SK-N-SH treated with all-trans-retinoic acid at 6 μM for 48 hours (cell line): ENCODE data around the gene VPS13D.

Source experiments
- ATAC-seq: fragments of 200-7000 bp; cut with Tn5 transposase; 3 replicates; pipeline ENCODE4 v1.9.1; 2020; ENCODE audit warnings: mild to moderate bottlenecking, moderate library complexity
- ARNTL ChIP-seq: fragments of 450-650 bp; formaldehyde crosslinking; IDR thresholded peaks from 2 replicates; pipeline ENCODE4 v1.5.0; 2020; ENCODE audit warnings: low read depth, mild to moderate bottlenecking, moderate library complexity, borderline replicate concordance
- CSDC2 ChIP-seq: fragments of 250-450 bp; sonication (Bioruptor Pico); IDR thresholded peaks from 2 replicates; pipeline ENCODE4 v1.5.0; 2020; ENCODE audit warnings: mild to moderate bottlenecking, moderate library complexity
- GLIS3 ChIP-seq: fragments of 250-450 bp; sonication (Bioruptor Pico); IDR thresholded peaks from 2 replicates; pipeline ENCODE4 v1.5.0; 2020; ENCODE audit warnings: mild to moderate bottlenecking, moderate library complexity
- ISL1 ChIP-seq: fragments of 250-450 bp; sonication (Bioruptor Pico); IDR thresholded peaks from 2 replicates; pipeline ENCODE4 v2.1.2; 2022; ENCODE audit warnings: mild to moderate bottlenecking, moderate library complexity
- PPARA ChIP-seq: fragments of 250-450 bp; sonication (Bioruptor Pico); IDR thresholded peaks from 2 replicates; pipeline ENCODE4 v1.5.0; 2020; ENCODE audit warnings: mild to moderate bottlenecking, borderline replicate concordance
- RARB ChIP-seq: fragments of 250-450 bp; sonication (Bioruptor Pico); IDR thresholded peaks from 2 replicates; pipeline ENCODE4 v1.8.0; 2021; ENCODE audit warnings: mild to moderate bottlenecking, moderate library complexity
- SNAI2 ChIP-seq: fragments of 250-450 bp; sonication (Bioruptor Pico); IDR thresholded peaks from 2 replicates; pipeline ENCODE4 v1.5.0; 2020; ENCODE audit warnings: mild to moderate bottlenecking, moderate library complexity
- TCF4 ChIP-seq: fragments of 250-450 bp; sonication (Bioruptor Pico); IDR thresholded peaks from 2 replicates; pipeline ENCODE4 v1.8.0; 2021; ENCODE audit warnings: mild to moderate bottlenecking, moderate library complexity, borderline replicate concordance
- TOX ChIP-seq: fragments of 250-450 bp; sonication (Bioruptor Pico); IDR thresholded peaks from 2 replicates; pipeline ENCODE4 v1.8.0; 2021; ENCODE audit warnings: mild to moderate bottlenecking, moderate library complexity, borderline replicate concordance
- ZC3H10 ChIP-seq: fragments of 250-450 bp; sonication (Bioruptor Pico); IDR thresholded peaks from 2 replicates; pipeline ENCODE4 v1.5.1; 2021; ENCODE audit warnings: mild to moderate bottlenecking, moderate library complexity
- ZFP3 ChIP-seq: fragments of 250-450 bp; sonication (Bioruptor Pico); IDR thresholded peaks from 2 replicates; pipeline ENCODE4 v1.5.0; 2020; ENCODE audit warnings: mild to moderate bottlenecking, moderate library complexity
- ZFP30 ChIP-seq: fragments of 450-650 bp; formaldehyde crosslinking; IDR thresholded peaks from 2 replicates; pipeline ENCODE4 v1.5.0; 2022; ENCODE audit warnings: mild to moderate bottlenecking, moderate library complexity
- ZNF565 ChIP-seq: fragments of 450-650 bp; formaldehyde crosslinking; conservative IDR thresholded peaks from 2 replicates; pipeline ENCODE4 v1.5.0; 2020; ENCODE audit warnings: low read depth, mild to moderate bottlenecking, moderate library complexity
- ZNF70 ChIP-seq: fragments of 450-650 bp; formaldehyde crosslinking; IDR thresholded peaks from 2 replicates; pipeline ENCODE4 v1.5.0; 2020; ENCODE audit warnings: mild to moderate bottlenecking, moderate library complexity
- ZNF8 ChIP-seq: fragments of 450-650 bp; formaldehyde crosslinking; IDR thresholded peaks from 2 replicates; pipeline ENCODE4 v1.5.0; 2020; ENCODE audit warnings: mild to moderate bottlenecking, moderate library complexity
- TF ChIP-seq, protein P1 (sequence below): fragments of 250-450 bp; sonication (Bioruptor Pico); IDR thresholded peaks from 2 replicates; pipeline ENCODE4 v1.5.1; 2020; ENCODE audit warnings: low read depth, mild to moderate bottlenecking, moderate library complexity
- TF ChIP-seq, protein P2 (sequence below): fragments of 250-450 bp; sonication (Bioruptor Pico); IDR thresholded peaks from 2 replicates; pipeline ENCODE4 v1.8.0; 2021; ENCODE audit warnings: low read depth, mild to moderate bottlenecking, moderate library complexity, borderline replicate concordance
- TF ChIP-seq, protein P3 (sequence below): fragments of 250-450 bp; sonication (Bioruptor Pico); IDR thresholded peaks from 2 replicates; pipeline ENCODE4 v1.5.1; 2021; ENCODE audit warnings: mild to moderate bottlenecking, moderate library complexity
- TF ChIP-seq, protein P4 (sequence below): fragments of 250-450 bp; sonication (Bioruptor Pico); IDR thresholded peaks from 2 replicates; pipeline ENCODE4 v1.5.0; 2020; ENCODE audit warnings: mild to moderate bottlenecking, moderate library complexity
- TF ChIP-seq, protein P5 (sequence below): fragments of 250-450 bp; sonication (Bioruptor Pico); IDR thresholded peaks from 2 replicates; pipeline ENCODE4 v1.8.0; 2020; ENCODE audit warnings: mild to moderate bottlenecking, moderate library complexity, borderline replicate concordance

Gene VPS13D

DNA sequence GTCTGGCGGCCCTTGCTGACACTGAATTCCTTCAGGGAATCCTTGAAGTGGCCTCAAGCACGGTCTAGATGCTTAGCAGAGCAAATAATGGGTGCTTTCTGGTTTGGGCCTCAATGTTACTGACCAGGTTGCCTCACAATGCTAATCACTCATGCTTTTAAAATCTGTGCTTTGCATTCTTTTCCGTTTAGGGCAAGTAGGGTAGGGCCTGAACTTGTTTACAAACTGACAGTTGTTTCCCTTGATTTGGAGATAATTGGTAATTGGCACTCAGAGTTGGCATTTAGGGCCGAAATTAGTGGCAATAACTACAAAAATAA lies 1.4 kb downstream of the VPS13D start (continued):
- TF ChIP-seq ZC3H10 (CRISPR knock-in tag) = no peak
- no peak for TF ChIP-seq PPARA (CRISPR knock-in tag)

DNA sequence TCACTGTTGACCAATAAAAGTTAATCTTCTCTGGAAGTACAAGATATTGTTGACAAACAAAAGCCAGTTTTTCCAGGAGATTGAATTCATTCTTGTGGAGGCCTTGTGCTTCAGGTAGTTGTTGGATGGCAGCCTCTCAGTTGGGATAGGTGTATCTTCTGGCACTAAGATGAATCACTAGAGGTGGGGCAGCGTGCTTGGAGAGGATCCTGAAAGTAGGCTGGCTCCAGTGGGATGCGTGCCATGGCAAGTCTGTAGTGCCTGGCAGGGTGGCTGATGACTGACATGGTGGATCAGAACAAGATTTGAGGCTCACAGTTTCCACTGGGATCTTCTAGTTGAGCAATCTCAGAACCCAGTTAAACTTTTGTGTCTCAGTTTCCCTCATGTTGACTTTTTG lies 2.4 kb downstream of the VPS13D start:
- TF ChIP-seq SNAI2 (no peak), ZFP30 (CRISPR knock-in tag) (no peak), GLIS3 (CRISPR knock-in tag) (no peak), TOX (CRISPR knock-in tag) (no peak), PPARA (CRISPR knock-in tag) (no peak), ZNF565 (CRISPR knock-in tag) (no peak), ZNF70 (no peak), TCF4 (CRISPR knock-in tag) (no peak), RARB (CRISPR knock-in tag) (no peak), ZNF8 (no peak), CSDC2 (CRISPR knock-in tag) (no peak), ARNTL (no peak), ZFP3 (no peak), ZC3H10 (CRISPR knock-in tag) (no peak)
- TF ChIP-seq, protein P1, sequence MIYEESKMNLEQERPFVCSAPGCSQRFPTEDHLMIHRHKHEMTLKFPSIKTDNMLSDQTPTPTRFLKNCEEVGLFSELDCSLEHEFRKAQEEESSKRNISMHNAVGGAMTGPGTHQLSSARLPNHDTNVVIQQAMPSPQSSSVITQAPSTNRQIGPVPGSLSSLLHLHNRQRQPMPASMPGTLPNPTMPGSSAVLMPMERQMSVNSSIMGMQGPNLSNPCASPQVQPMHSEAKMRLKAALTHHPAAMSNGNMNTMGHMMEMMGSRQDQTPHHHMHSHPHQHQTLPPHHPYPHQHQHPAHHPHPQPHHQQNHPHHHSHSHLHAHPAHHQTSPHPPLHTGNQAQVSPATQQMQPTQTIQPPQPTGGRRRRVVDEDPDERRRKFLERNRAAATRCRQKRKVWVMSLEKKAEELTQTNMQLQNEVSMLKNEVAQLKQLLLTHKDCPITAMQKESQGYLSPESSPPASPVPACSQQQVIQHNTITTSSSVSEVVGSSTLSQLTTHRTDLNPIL (CRISPR knock-in tag) = no peak
- TF ChIP-seq, protein P2, sequence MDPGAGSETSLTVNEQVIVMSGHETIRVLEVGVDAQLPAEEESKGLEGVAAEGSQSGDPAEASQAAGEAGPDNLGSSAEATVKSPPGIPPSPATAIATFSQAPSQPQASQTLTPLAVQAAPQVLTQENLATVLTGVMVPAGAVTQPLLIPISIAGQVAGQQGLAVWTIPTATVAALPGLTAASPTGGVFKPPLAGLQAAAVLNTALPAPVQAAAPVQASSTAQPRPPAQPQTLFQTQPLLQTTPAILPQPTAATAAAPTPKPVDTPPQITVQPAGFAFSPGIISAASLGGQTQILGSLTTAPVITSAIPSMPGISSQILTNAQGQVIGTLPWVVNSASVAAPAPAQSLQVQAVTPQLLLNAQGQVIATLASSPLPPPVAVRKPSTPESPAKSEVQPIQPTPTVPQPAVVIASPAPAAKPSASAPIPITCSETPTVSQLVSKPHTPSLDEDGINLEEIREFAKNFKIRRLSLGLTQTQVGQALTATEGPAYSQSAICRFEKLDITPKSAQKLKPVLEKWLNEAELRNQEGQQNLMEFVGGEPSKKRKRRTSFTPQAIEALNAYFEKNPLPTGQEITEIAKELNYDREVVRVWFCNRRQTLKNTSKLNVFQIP (CRISPR knock-in tag) = no peak
- TF ChIP-seq, protein P3, sequence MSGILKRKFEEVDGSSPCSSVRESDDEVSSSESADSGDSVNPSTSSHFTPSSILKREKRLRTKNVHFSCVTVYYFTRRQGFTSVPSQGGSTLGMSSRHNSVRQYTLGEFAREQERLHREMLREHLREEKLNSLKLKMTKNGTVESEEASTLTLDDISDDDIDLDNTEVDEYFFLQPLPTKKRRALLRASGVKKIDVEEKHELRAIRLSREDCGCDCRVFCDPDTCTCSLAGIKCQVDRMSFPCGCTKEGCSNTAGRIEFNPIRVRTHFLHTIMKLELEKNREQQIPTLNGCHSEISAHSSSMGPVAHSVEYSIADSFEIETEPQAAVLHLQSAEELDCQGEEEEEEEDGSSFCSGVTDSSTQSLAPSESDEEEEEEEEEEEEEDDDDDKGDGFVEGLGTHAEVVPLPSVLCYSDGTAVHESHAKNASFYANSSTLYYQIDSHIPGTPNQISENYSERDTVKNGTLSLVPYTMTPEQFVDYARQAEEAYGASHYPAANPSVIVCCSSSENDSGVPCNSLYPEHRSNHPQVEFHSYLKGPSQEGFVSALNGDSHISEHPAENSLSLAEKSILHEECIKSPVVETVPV = no peak
- TF ChIP-seq, protein P4, sequence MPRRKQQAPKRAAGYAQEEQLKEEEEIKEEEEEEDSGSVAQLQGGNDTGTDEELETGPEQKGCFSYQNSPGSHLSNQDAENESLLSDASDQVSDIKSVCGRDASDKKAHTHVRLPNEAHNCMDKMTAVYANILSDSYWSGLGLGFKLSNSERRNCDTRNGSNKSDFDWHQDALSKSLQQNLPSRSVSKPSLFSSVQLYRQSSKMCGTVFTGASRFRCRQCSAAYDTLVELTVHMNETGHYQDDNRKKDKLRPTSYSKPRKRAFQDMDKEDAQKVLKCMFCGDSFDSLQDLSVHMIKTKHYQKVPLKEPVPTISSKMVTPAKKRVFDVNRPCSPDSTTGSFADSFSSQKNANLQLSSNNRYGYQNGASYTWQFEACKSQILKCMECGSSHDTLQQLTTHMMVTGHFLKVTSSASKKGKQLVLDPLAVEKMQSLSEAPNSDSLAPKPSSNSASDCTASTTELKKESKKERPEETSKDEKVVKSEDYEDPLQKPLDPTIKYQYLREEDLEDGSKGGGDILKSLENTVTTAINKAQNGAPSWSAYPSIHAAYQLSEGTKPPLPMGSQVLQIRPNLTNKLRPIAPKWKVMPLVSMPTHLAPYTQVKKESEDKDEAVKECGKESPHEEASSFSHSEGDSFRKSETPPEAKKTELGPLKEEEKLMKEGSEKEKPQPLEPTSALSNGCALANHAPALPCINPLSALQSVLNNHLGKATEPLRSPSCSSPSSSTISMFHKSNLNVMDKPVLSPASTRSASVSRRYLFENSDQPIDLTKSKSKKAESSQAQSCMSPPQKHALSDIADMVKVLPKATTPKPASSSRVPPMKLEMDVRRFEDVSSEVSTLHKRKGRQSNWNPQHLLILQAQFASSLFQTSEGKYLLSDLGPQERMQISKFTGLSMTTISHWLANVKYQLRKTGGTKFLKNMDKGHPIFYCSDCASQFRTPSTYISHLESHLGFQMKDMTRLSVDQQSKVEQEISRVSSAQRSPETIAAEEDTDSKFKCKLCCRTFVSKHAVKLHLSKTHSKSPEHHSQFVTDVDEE (CRISPR knock-in tag) = no peak
- ATAC-seq = no peak

DNA sequence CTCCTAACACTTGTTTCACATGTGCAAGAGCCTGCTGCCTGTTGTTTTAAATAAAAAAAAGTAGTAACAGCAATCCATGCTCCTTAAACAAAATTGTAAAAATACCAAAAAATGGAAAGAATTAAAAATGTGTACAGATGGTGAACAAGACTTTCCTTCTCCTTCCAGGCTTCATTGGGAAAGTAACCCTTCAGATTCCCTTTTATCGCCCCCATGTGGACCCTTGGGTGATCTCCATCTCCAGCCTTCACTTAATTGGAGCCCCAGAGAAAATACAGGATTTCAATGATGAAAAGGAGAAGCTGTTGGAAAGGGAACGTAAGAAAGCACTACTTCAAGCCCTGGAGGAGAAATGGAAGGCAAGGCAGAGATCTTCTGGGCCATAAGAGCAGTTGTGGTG lies 14.2 kb downstream of the VPS13D start:
- peak; percentile 56; the same call in 1 of the 3 replicates for ATAC-seq
- TF ChIP-seq ZFP3 = no peak
- no peak for TF ChIP-seq CSDC2 (CRISPR knock-in tag)
- TF ChIP-seq, protein P2 (CRISPR knock-in tag) = no peak
- no peak for TF ChIP-seq ARNTL
- no peak for TF ChIP-seq ISL1

DNA sequence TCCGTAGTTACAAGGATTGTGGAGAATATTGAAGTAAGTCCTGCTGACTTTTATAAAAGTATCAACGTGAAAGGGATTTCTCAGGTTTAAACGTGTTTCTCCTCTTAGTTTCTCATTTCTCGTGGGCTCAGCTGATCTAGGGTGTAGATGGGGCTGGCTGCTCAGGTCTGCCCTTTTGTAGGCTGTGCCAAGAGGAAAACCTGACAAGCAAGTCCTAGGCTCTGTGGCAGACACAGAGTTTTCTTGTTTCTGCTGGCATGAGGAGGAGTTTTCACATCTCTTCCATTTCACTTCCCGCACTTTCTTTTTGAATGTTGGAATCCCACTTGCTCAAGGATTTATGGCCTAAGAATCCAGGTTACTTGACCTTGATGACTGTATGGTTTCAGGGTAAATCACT lies 14.8 kb downstream of the VPS13D start:
- no peak for ATAC-seq
- TF ChIP-seq, protein P3 = no peak
- TF ChIP-seq ZFP30 (CRISPR knock-in tag) = no peak
- no peak for TF ChIP-seq ZNF565 (CRISPR knock-in tag)
- TF ChIP-seq PPARA (CRISPR knock-in tag) = no peak
- TF ChIP-seq, protein P5, sequence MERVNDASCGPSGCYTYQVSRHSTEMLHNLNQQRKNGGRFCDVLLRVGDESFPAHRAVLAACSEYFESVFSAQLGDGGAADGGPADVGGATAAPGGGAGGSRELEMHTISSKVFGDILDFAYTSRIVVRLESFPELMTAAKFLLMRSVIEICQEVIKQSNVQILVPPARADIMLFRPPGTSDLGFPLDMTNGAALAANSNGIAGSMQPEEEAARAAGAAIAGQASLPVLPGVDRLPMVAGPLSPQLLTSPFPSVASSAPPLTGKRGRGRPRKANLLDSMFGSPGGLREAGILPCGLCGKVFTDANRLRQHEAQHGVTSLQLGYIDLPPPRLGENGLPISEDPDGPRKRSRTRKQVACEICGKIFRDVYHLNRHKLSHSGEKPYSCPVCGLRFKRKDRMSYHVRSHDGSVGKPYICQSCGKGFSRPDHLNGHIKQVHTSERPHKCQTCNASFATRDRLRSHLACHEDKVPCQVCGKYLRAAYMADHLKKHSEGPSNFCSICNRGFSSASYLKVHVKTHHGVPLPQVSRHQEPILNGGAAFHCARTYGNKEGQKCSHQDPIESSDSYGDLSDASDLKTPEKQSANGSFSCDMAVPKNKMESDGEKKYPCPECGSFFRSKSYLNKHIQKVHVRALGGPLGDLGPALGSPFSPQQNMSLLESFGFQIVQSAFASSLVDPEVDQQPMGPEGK (CRISPR knock-in tag) = no peak
